Activated naive CD4-positive, alpha-beta T cell treated with anti-CD3 and anti-CD28 coated beads, Interleukin-2, amount 50 U/mL, for 24 hours (primary cell): ENCODE results near the gene SEMA4C.

Source experiments
- H3K27ac Mint-ChIP-seq: one replicate; pipeline ENCODE4 v1.8.0; 2021; ENCODE audit warnings: mild to moderate bottlenecking, mixed read lengths
- H3K27me3 Mint-ChIP-seq: one replicate; pipeline ENCODE4 v1.8.0; 2021; ENCODE audit warnings: mixed read lengths
- H3K36me3 Mint-ChIP-seq: one replicate; pipeline ENCODE4 v1.8.0; 2021; ENCODE audit warnings: mixed read lengths
- H3K4me1 Mint-ChIP-seq: one replicate; pipeline ENCODE4 v1.8.0; 2021; ENCODE audit warnings: mixed read lengths
- H3K4me3 Mint-ChIP-seq: one replicate; pipeline ENCODE4 v1.8.0; 2021; ENCODE audit warnings: mild to moderate bottlenecking, mixed read lengths
- H3K9me3 Mint-ChIP-seq: one replicate; pipeline ENCODE4 v1.8.0; 2021; ENCODE audit warnings: mixed read lengths

The SEMA4C gene

DNA sequence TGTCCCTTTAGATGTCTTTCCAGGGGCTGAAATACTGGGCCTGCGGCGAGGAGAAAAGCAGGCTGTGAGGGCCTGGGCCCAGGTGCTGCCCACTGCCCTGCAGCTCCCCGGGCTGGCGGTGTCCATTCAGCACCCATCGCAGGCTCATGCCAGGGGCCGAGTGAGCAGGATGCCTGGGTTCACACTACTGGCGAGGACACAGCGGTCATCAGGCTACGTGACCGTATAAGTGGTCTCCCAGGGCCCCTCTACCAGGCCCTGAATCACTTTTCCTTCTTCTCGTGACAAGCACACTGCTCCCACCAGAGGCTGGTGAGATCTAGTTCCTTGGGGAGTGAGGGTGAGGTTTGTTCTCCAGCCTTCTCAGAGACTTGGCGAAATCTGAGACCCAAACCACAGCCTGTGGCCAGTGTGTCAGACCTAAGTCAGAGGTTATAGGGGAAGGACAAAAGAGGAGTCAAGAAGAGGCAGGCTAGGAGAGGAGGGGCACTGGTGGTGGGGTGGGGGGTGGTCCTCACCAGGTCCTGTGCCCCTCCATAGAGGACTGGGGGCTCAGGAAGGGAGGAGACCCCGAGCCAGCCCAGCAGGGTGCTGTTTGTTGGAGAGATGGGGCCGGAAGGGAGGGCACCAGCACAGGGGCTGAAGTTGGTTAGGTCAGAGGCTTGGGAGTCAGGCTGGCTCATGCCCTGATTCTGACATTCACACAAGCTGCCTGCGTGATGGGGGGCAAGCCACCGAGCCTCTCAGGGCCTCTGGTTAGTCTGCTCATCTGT is 6.6 kb upstream of the SEMA4C start:
- Mint-ChIP-seq H3K27ac (no peak overlapping the region), H3K9me3 (no peaks in the 10 kb centered on the region), H3K36me3 (no peaks in the 10 kb centered on the region), H3K4me3 (no peak overlapping the region), H3K4me1 (peaks cover 24% of the 10 kb centered on the region), H3K27me3 (no peaks in the 10 kb centered on the region)

DNA sequence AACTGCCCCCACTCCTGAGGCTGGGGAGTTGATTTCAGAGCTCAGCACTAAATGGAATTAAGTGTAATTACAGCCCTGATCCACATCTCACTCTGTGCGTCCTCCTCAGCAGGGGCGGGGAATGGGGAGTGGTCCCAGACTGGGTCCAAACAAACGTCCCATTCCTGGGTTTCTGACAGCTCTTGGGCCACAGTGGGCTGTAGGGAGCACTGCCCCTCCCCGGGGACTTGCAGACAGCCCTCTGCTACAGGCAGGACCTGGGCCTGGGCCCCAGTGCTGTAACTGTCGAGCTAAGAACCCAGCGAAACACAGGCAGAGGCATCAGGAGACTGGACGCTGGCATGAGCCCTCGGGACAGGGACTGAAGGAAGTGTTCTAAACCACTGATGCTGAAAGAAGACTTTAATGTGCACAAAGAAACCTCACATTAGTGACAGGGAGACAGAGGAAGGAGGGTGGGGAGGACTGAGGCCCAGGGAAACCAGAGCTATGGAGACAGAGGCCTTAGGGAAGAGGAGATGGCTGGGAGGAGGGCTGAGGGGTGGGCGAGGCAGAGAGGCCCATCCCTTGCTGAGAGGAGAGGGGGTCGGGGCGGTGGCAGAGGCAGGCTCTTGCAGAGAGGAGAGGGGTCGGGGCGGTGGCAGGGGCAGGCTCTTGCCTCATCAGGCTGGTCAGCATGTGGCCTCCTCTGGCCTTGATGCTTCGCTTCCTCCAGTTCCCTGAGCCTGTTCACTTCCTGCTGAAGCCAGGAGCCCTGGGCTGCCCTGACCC is 5.8 kb upstream of the SEMA4C start:
- no peak overlapping the region for H3K4me3 Mint-ChIP-seq
- no peak overlapping the region for H3K27ac Mint-ChIP-seq
- no peaks in the 10 kb centered on the region for H3K36me3 Mint-ChIP-seq
- no peaks in the 10 kb centered on the region for H3K27me3 Mint-ChIP-seq
- H3K4me1 Mint-ChIP-seq, result peaks cover 32% of the 10 kb centered on the region
- H3K9me3 Mint-ChIP-seq, result no peaks in the 10 kb centered on the region

DNA sequence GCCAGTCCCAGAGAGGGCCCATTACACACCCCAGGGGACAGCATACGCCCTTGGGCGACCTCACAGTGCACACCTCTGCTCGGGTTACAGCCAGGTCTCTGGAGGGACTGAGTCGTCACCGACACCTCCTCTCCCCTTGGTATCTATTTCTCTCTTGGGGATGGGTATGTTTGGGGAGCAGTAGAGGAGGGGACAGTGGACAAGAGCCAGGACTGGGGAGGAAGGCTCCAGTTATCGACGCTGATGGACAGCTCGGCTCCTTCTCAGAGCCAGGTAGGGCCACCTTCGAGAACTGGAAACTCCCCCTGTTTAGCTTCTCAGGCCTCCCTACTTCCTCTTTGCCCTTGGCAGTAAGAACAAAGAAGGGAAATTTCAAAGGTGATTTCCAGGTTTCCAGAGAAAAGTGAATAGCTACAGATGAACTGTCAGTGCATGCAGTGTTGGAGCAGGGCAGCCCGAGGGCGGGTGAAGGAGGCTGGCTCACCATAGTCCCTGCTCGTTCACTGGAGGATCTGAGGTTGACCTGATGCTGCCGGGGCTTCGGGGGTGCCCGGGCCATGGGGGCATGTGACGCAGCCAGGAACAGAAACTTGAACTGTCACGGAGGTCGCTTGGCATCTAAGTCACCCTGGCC is 4.4 kb upstream of the SEMA4C start:
- Mint-ChIP-seq H3K27ac (peak overlapping the region; percentile 41), H3K4me3 (no peak overlapping the region), H3K4me1 (peaks cover 35% of the 10 kb centered on the region), H3K36me3 (no peaks in the 10 kb centered on the region), H3K27me3 (no peaks in the 10 kb centered on the region), H3K9me3 (no peaks in the 10 kb centered on the region)

DNA sequence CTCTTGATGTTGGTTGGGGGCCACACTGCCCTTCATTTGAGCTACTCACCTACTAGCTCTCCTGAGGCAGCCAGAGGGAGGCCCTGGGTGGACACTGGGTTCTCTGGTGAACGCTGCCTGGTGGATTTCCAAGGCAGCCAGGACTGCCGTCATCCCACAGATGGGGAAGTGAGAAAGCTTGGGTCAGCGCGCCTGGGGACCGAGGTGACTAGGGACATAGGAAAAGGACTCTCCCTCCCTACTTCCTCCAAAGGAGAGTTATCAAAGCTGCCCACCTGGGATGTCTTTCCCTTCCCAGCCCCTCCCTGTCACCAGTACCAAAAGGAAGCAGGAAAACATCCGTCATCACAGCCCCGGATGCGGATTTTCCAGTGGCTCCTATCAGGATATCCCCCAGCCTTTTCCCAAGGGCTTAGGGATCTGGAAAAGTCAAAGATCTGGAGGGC is 3.8 kb upstream of the SEMA4C start:
- no peaks in the 10 kb centered on the region for H3K36me3 Mint-ChIP-seq
- H3K27ac Mint-ChIP-seq, result no peak overlapping the region
- no peaks in the 10 kb centered on the region for H3K9me3 Mint-ChIP-seq
- H3K4me1 Mint-ChIP-seq, result peaks cover 35% of the 10 kb centered on the region
- no peaks in the 10 kb centered on the region for H3K27me3 Mint-ChIP-seq
- H3K4me3 Mint-ChIP-seq, result no peak overlapping the region

DNA sequence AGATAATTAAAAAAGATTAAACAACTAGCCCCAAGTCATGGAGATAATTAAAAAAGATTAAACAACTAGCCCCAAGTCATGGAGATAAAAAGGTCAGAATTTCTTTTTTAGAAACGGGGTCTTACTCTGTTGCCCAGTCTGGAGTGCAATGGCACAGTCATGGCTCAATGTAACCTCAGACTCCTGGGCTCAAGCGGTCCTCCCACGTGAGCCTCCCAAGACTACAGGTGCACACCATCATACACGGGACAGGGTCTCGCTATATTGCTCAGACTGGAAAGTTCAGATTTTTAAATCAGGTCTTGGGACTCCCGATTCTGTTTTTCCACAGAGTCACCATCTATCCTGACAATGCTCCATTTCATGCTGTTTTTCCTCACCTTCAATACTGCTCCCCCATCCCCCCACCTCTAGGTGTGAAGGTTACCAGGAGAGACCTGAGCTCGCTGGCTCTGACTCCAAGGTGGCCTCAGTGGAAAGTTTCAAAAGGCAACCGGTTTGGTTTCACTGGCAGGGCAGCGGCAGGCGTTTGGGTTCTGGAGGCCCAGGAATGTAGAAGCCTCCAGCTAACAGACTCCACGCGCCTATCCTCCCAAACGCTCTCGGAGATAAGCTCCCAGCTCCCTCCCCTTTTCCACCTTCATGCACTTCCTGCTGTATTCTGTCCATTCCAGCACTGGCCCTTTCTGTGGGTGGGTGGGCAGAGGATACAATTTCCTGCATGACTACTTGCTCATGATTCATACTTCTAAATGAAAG is 2.9 kb upstream of the SEMA4C start:
- no peaks in the 10 kb centered on the region for H3K36me3 Mint-ChIP-seq
- peaks cover 39% of the 10 kb centered on the region for H3K4me1 Mint-ChIP-seq
- no peaks in the 10 kb centered on the region for H3K27me3 Mint-ChIP-seq
- H3K27ac Mint-ChIP-seq, result no peak overlapping the region
- H3K4me3 Mint-ChIP-seq, result no peak overlapping the region
- no peaks in the 10 kb centered on the region for H3K9me3 Mint-ChIP-seq

DNA sequence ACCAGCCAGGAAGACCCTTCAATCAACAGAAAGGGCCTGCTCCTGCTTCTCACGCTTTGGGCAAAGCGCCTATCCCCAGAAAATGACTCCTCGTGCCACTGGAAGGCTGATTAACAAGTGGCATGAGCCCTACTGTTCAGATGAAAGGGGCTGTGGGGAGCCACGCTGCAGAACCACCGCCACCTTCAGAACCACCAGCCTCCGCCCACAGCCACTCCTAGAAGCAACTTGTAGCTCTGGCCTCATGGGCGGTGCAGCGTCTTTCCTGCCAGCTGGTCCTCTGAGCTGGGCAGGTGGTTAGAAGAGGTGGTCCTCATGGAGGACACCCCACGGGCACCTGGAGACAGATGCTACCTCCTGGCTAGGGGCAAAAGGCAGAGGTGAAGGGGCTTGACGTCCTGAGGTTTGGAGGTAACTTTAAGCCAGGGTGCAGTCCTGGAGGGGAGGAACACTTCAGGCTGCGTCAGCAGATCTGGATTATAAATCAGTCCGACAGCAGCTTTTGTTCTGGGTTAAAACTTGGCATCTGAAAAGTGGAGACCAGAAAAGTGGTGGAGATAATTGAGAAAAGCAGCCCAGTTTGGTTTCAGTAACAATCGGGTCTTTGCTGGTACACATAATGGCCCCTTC is 861 bp upstream of the SEMA4C start:
- H3K27ac Mint-ChIP-seq, result peak overlapping the region; percentile 81
- H3K36me3 Mint-ChIP-seq, result no peaks in the 10 kb centered on the region
- H3K4me1 Mint-ChIP-seq, result peaks cover 53% of the 10 kb centered on the region
- peak overlapping the region; percentile 87 for H3K4me3 Mint-ChIP-seq
- no peaks in the 10 kb centered on the region for H3K9me3 Mint-ChIP-seq
- no peaks in the 10 kb centered on the region for H3K27me3 Mint-ChIP-seq

DNA sequence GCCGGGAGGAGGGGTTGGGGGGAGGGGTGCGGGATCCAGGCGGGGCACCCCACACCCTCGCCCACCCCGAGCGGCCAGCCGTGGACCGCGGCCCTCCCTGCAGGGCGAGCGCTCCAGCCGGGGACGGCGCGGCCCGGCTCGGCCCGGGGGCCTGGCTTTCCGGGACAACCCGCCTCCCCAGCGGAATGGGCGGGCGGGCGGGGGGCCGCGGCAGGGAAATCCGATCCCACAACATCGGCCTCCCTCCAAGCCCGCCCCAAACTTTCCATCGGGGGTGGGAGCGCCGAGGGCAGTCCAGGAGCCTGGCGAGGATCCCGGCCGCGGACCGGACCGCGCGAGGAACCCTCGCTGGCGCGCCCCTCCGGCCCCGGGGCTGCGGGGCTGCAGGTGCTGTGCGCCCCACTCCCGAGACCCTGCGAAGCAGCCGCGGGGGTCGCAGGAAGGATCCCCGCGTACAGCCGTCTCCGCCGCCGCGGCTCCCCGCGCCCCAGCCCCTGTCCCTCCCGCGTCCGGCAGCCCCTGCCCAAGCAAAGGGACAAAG is 529 bp downstream of the SEMA4C start:
- no peaks in the 10 kb centered on the region for H3K9me3 Mint-ChIP-seq
- no peaks in the 10 kb centered on the region for H3K36me3 Mint-ChIP-seq
- H3K27me3 Mint-ChIP-seq, result no peaks in the 10 kb centered on the region
- H3K27ac Mint-ChIP-seq, result no peak overlapping the region
- no peak overlapping the region for H3K4me3 Mint-ChIP-seq
- peaks cover 49% of the 10 kb centered on the region for H3K4me1 Mint-ChIP-seq

DNA sequence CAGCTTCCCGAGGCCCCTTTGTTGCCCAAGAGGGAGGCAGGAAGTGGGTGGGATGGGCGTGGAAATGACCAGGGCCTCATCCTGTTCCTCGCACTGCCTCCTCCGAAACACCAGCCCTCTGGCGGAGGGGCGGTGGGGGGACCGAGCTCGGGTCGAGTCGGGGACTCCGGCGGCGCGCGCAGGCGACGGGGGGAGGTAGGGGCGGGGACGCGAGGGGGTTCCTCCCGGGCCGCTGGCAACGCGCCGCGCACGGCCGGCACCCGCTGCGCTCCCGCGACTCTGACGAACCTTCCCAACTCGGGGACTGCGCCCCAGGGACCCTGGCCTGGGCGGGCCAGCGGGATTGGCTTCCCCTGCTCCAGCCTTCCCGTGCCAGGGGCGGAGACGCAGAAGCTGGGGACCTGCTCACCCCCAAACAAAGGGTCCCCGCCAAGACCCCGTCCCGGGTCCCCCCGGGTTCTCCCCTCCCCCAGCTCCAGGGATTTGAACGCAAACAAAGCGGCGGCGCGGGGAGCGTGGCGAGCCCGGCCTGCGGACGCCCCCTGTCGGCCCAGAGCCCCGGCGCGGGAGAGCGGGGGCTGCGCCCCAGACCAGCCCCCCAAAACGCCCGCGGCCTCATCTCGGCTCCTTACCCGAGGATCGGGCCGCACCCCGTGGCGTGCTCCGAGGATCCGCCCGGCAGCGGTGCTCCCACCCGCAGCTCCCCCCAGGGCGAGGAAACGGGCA is 1.2 kb downstream of the SEMA4C start:
- Mint-ChIP-seq H3K4me1 (peaks cover 43% of the 10 kb centered on the region), H3K9me3 (no peaks in the 10 kb centered on the region), H3K36me3 (no peaks in the 10 kb centered on the region), H3K4me3 (peak overlapping the region; percentile 81), H3K27ac (no peak overlapping the region), H3K27me3 (no peaks in the 10 kb centered on the region)

DNA sequence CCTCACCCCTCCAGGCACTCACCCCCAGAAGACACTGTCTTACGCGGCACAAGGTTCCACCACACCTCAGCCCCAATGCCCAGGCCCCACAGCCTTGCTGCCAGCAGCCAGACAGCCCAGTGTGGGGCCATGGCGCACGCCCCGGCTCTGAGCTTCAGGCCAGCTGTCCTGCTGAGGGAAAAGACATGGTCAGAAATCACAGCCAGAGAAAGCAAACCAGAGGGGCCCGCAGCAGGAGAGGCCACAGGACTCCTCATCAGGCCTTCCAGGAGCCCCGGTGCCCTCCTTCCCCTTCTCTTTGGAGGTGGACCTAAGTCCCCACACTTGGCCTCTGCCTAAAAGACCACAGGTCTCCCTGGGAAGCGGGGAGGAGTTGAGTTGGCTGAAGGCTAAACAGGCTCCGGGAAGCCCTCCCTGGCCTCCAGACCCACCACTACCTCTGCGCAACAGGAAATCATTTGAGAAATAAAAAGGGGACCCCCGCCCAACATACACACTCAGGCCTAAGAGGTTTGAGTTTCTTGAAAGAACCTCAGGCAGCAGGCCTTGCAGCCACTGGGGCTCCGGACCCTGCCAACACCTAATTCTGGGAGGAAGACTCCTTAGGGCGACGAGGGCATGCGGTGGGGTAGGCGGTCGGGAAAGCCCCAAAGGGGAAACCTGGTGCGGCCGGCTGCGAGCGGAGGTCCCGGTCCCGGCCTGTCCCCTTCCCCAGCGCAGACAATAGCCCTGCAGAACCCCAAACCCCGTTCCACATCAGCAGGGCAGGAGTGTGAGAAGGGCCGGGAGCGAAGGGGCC is 1.9 kb downstream of the SEMA4C start:
- Mint-ChIP-seq H3K36me3 (no peaks in the 10 kb centered on the region), H3K9me3 (no peaks in the 10 kb centered on the region), H3K4me1 (peaks cover 38% of the 10 kb centered on the region), H3K4me3 (peak overlapping the region; percentile 81), H3K27ac (peak overlapping the region; percentile 41), H3K27me3 (no peaks in the 10 kb centered on the region)

DNA sequence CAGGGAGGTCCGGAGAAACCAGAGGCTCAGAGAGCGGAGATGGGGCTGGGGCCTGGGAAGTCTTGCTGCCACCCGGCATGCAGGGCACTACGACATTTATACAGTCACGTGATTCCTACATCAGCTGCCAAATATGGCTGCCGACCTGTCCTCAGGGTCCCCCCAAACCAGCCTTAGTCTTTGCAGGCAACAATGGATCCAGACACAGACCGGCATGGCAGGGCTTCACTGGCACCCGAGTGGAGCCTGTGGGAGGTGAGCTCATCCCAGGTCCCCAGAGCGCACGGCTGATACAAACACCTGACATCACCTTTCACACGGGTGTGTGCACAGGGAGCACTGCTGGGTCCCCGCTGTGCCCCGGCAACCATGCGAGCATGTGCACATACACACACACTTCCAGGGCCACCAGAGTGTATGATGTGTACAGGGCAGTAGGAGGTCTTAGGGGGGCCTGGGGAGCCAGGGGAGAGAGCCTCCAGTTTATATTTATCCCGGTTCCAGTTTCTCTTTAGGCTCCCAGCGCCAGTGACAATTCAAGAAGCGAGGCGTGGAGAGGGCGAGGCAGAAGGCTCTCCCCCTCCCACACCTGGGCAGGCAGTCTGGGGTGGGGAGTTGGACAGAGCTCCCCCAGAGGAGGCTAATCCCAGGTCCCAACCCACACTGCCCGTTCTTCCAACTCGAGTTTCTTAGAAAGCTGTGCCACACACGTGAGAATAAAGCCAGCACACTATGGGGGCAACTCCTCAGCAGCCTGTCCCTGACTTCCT is 2.7 kb downstream of the SEMA4C start:
- H3K36me3 Mint-ChIP-seq, result no peaks in the 10 kb centered on the region
- peak overlapping the region; percentile 81 for H3K4me3 Mint-ChIP-seq
- no peaks in the 10 kb centered on the region for H3K27me3 Mint-ChIP-seq
- H3K4me1 Mint-ChIP-seq, result peaks cover 32% of the 10 kb centered on the region
- H3K9me3 Mint-ChIP-seq, result no peaks in the 10 kb centered on the region
- peak overlapping the region; percentile 74 for H3K27ac Mint-ChIP-seq

DNA sequence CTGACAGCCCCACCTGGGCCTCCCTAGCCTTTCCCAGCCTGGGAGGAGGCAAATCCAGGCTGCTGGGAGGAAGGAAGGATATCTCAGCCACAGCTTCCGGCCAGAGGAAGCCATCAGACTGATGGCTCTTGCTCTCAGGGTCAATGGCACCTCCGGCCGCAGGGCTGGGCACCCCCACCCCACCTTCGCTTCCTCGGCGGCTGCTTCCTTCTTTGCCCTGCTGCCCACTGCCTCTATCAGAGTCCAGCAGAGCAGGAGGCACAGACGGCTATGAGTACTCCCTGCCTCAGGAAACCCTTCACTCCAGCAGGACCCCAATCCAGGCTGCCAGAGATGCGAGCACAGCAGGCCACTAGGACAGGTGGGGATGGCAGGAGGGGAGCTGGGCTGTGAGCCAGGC is 3.3 kb downstream of the SEMA4C start:
- peak overlapping the region; percentile 74 for H3K27ac Mint-ChIP-seq
- H3K27me3 Mint-ChIP-seq, result no peaks in the 10 kb centered on the region
- H3K36me3 Mint-ChIP-seq, result no peaks in the 10 kb centered on the region
- H3K4me3 Mint-ChIP-seq, result no peak overlapping the region
- H3K4me1 Mint-ChIP-seq, result peaks cover 32% of the 10 kb centered on the region
- no peaks in the 10 kb centered on the region for H3K9me3 Mint-ChIP-seq

DNA sequence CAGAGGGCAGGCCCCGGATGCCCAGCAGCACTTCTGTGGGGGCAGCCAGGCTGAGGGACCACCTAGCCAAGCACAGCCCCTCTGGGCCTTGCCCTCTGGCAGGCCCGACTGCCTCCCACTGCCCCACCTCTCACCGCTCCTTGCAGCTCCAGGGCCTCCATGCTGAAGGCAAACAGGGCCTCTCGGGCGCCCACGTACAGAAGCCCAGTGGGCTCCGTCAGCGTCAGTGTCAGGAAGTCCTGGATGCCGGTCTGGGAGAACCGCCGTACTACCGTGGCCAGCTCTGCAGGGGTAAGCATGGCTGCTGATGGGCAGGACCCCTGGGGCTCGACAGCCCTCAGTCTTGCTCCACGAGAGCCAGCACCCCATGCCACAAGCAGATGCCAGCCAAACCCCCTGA is 3.7 kb downstream of the SEMA4C start:
- H3K4me3 Mint-ChIP-seq, result no peak overlapping the region

DNA sequence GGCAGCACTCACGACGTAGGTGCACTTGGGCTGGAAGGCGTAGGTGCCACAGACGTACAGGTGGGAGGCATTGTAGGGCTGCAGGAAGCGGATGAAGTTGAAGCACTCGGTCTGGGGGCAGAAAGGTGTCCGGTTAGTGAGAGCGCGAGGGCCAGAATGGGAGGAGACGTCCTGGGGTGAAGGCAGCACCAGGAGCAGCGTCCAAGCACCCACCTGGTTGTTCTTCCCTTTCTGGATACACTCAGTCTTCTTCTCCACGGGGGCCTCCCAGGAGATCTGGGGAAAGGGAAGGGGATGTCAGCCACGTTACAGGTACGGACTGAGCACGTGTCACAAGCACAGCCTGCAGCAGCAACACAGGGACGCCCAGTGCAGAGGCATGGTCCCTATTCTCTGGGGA is 4.2 kb downstream of the SEMA4C start:
- Mint-ChIP-seq H3K36me3 (no peaks in the 10 kb centered on the region), H3K4me1 (peaks cover 24% of the 10 kb centered on the region), H3K27ac (peak overlapping the region; percentile 18), H3K9me3 (no peaks in the 10 kb centered on the region), H3K27me3 (no peaks in the 10 kb centered on the region), H3K4me3 (no peak overlapping the region)

More for the DNA sequence above, 3.7 kb downstream of the SEMA4C start:
- Mint-ChIP-seq H3K9me3 (no peaks in the 10 kb centered on the region), H3K27ac (no peak overlapping the region), H3K4me1 (peaks cover 29% of the 10 kb centered on the region), H3K36me3 (no peaks in the 10 kb centered on the region), H3K27me3 (no peaks in the 10 kb centered on the region)
